Daoy (cell line): Measurements from ENCODE around the gene HMCES. TPM values are rescaled to one million over a fixed set of nuclear protein-coding genes. Genes with fewer than 3 reads are reported as not detected.

ENCODE experiments used
- DNase-seq: peaks from one replicate; pipeline ENCODE4 v3.0.0-alpha.2; 2015; ENCODE audit warnings: low read depth
- total RNA-seq: library from RNA; depleted of rRNA; stranded (reverse); fragments of >200 nt; shearing (Covaris generic); gene quantifications from 2 replicates; pipeline ENCODE4 v1.2.3, GENCODE V29; 2014; rRNA removed

Gene HMCES
- total RNA-seq = 30.0 and 35.8 TPM in 2 replicates

GRCh38 chr3:129278439-129278965 lies at the start of gene HMCES:
Gene HMCES (plus strand): TSS chr3:129278870. CDS start chr3:129279733, 863 bp downstream.
- peak; percentile 97 for DNase-seq

GRCh38 chr3:129228891-129229585 lies 49.6 kb upstream of the HMCES start:
- DNase-seq = peak; percentile 86

GRCh38 chr3:129230311-129231019 lies 48.2 kb upstream of the HMCES start:
- DNase-seq = peak; percentile 91

- peak; percentile 46 for DNase-seq
Observed at GRCh38 chr3:129231331-129232119, 47.1 kb upstream of the HMCES start.

GRCh38 chr3:129233538-129233937 lies 45.1 kb upstream of the HMCES start:
- no peak for DNase-seq

- DNase-seq = no peak
Observed at GRCh38 chr3:129234441-129234840, 44.2 kb upstream of the HMCES start.

- DNase-seq = no peak
Observed at GRCh38 chr3:129235344-129235917, 43.2 kb upstream of the HMCES start.

GRCh38 chr3:129238945-129239705 lies 39.5 kb upstream of the HMCES start:
- DNase-seq = no peak

GRCh38 chr3:129239991-129240390 lies 38.7 kb upstream of the HMCES start:
- no peak for DNase-seq

- DNase-seq = no peak
Observed at GRCh38 chr3:129240436-129240835, 38.2 kb upstream of the HMCES start.

GRCh38 chr3:129245141-129245540 lies 33.5 kb upstream of the HMCES start:
- no peak for DNase-seq

GRCh38 chr3:129245641-129246306 lies 32.9 kb upstream of the HMCES start:
- peak; percentile 88 for DNase-seq

- DNase-seq = no peak
Observed at GRCh38 chr3:129246636-129247035, 32.0 kb upstream of the HMCES start.

- no peak for DNase-seq
Observed at GRCh38 chr3:129248286-129248979, 30.2 kb upstream of the HMCES start.

GRCh38 chr3:129249284-129250065 lies 29.2 kb upstream of the HMCES start, which contains the start of gene COPG1:
Gene COPG1 (plus strand): TSS chr3:129249606. CDS start chr3:129249710, 104 bp downstream.
- peak; percentile 95 for DNase-seq

- DNase-seq = no peak
Observed at GRCh38 chr3:129252748-129253147, 25.9 kb upstream of the HMCES start.

GRCh38 chr3:129254536-129255230 lies 24.0 kb upstream of the HMCES start:
- DNase-seq = no peak

- no peak for DNase-seq
Observed at GRCh38 chr3:129256270-129256669, 22.4 kb upstream of the HMCES start.
